GM12878 (cell line): ENCODE results near the gene PRODH. TPM values are rescaled to one million over a fixed set of nuclear protein-coding genes. Genes with fewer than 3 reads are reported as not detected.
"Not testable (repeated sequence)": the region's sequence is repeated elsewhere in the genome, so short reads cannot be mapped to it uniquely, and the experiment has no call there.

Experiments used
- ATAC-seq: fragments of 200-7000 bp; cut with Tn5 transposase; 3 replicates; pipeline ENCODE4 v1.9.1; 2020; ENCODE audit warnings: mild to moderate bottlenecking, moderate library complexity
- BruUV-seq: library from RNA; stranded (reverse); fragments of 400-500 nt; replicated peaks from 2 replicates; lab custom pipeline; 2021; lab: Mats Ljungman, UMichigan
- CTCF ChIA-PET: fragments of 300-600 bp; sonication (Branson Sonifier 250); formaldehyde crosslinking; extraction: SDS; loops from one replicate; lab custom pipeline; 2021; ENCODE audit warnings: inconsistent platforms; lab: Yijun Ruan, JAX
- POLR2A ChIA-PET: fragments of 350-600 bp; formaldehyde crosslinking; extraction: SDS; loops from one replicate; lab custom pipeline; 2021; ENCODE audit warnings: inconsistent platforms; lab: Charles Lee
- RAD21 ChIA-PET: fragments of 300-600 bp; sonication (Branson Sonifier 250); formaldehyde crosslinking; loops from one replicate; lab custom pipeline; 2023; ENCODE audit warnings: antibody characterized with exemption; ENCODE audit not compliant: unreplicated experiment; lab: Charles Lee
- SMC1A ChIA-PET: fragments of 300-600 bp; sonication (Branson Sonifier 250); formaldehyde crosslinking; loops from one replicate; lab custom pipeline; 2023; ENCODE audit not compliant: unreplicated experiment, uncharacterized antibody; lab: Charles Lee
- DNase-seq: peaks from one replicate; pipeline ENCODE4 v3.0.0-alpha.2; 2011; ENCODE audit warnings: low read depth, low spot score
- FAIRE-seq: peaks from 3 replicates; lab custom pipeline; 2011; peaks lifted over from hg19 to GRCh38; lab: Jason Lieb, UNC
- H2AFZ ChIP-seq: 2 replicates; pipeline ENCODE4 v1.6.0; 2011; ENCODE audit warnings: low read depth, low read length, control low read depth; ENCODE audit not compliant: control insufficient read depth
- H3K27ac ChIP-seq: 2 replicates; pipeline ENCODE4 v1.5.1; 2011; ENCODE audit warnings: control low read depth; ENCODE audit not compliant: control insufficient read depth, insufficient read depth
- H3K27me3 ChIP-seq, 2 experiments: replicated peaks in 1 of 2; 2 replicates each; pipeline versions ENCODE4 v1.6.0 to v1.6.1; 2011; ENCODE audit warnings: low read length in 1 of 2; ENCODE audit not compliant: control insufficient read depth in 2 of 2, insufficient read depth in 2 of 2
- H3K36me3 ChIP-seq, 2 experiments: 2 replicates each; pipeline ENCODE4 v1.5.1; 2011; ENCODE audit warnings: low read length in 1 of 2; ENCODE audit not compliant: control insufficient read depth in 2 of 2, insufficient read depth in 2 of 2
- H3K4me1 ChIP-seq: 2 replicates; pipeline ENCODE4 v1.6.1; 2011; ENCODE audit warnings: mild to moderate bottlenecking, low read length, moderate library complexity, mixed read lengths; ENCODE audit not compliant: control insufficient read depth, insufficient read depth
- H3K4me2 ChIP-seq: 2 replicates; pipeline ENCODE4 v1.6.0; 2011; ENCODE audit warnings: control low read depth; ENCODE audit not compliant: control insufficient read depth, insufficient read depth
- H3K4me3 ChIP-seq: fragments of 200-600 bp; sonication (generic); 2 replicates; pipeline ENCODE4 v1.5.1; 2016
- H3K79me2 ChIP-seq: 2 replicates; pipeline ENCODE4 v1.6.0; 2011; ENCODE audit warnings: low read length; ENCODE audit not compliant: control insufficient read depth, insufficient read depth
- H3K9ac ChIP-seq: 2 replicates; pipeline ENCODE4 v1.8.0; 2011; ENCODE audit warnings: low read length, control low read depth, mixed read lengths; ENCODE audit not compliant: control insufficient read depth, insufficient read depth
- H3K9me3 ChIP-seq: replicated peaks from 3 replicates; pipeline ENCODE4 v1.5.1; 2011; ENCODE audit warnings: mild to moderate bottlenecking, low read length; ENCODE audit not compliant: control insufficient read depth, insufficient read depth
- H4K20me1 ChIP-seq: 2 replicates; pipeline ENCODE4 v1.6.0; 2011; ENCODE audit not compliant: control insufficient read depth, insufficient read depth
- WGBS: methylation state at CpG from one replicate; pipeline ENCODE4 v1.1.6; 2016; ENCODE audit warnings: low lambda C conversion rate; ENCODE audit not compliant: insufficient replicate concordance, insufficient coverage; ENCODE audit errors: missing lambda C conversion rate; 5-methylcytosine and 5-hydroxymethylcytosine counted together
- in situ Hi-C: fragments of 300-500 bp; cut with MboI; formaldehyde crosslinking; loops from 9 replicates; pipeline ENCODE4 v1.14.3; 2018; ENCODE audit warnings: mixed read lengths
- intact Hi-C: fragments of 100-400 bp; cut with micrococcal nuclease; formaldehyde crosslinking; loops from one replicate; pipeline ENCODE4 v1.14.2; 2022; ENCODE audit not compliant: unreplicated experiment
- polyA plus RNA-seq, 11 experiments: library from polyadenylated mRNA; depleted of rRNA in 4 of 11; unstranded in 6 of 11; stranded (reverse) in 5 of 11; fragments of >200 nt; fragmentation: Nextera tagmentation in 4 of 11; fragmentation: Illumina TruSeq in 1 of 11; extraction: Ambion mirVana in 4 of 11; extraction: Trizol in 1 of 11; gene quantifications; 1 replicate in 1 of 11; 2 replicates in 10 of 11; pipeline versions ENCODE4 v1.2.1 to v1.2.3, GENCODE V29; 2011 to 2016; ENCODE audit warnings: inconsistent platforms in 2 of 11, missing spikeins in 2 of 11, low read depth in 1 of 11
- total RNA-seq, 4 experiments: library from RNA; depleted of rRNA in 3 of 4; stranded (reverse); fragments of >200 nt in 3 of 4; fragmentation: Illumina TruSeq in 1 of 4; extraction: Trizol in 1 of 4; gene quantifications; 2 replicates each; pipeline versions ENCODE4 v1.2.1 to v1.2.3, GENCODE V29; 2013 to 2021

Gene PRODH
- total and polyA plus RNA-seq, 10 of the 15 experiments (the other 5 are each of a cell fraction or from before 2014, with no cell fraction given), result 0.03 to 0.10 (median 0.07) TPM; not detected in 6

- FAIRE-seq, H3K9me3 ChIP-seq, SMC1A ChIA-PET, H3K36me3 ChIP-seq, ATAC-seq, H3K27ac ChIP-seq, H3K4me3 ChIP-seq, H2AFZ ChIP-seq, H3K4me1 ChIP-seq, H3K9ac ChIP-seq, DNase-seq, H3K4me2 ChIP-seq, H4K20me1 ChIP-seq, RAD21 ChIA-PET, in situ Hi-C loops, POLR2A ChIA-PET, BruUV-seq, intact Hi-C loops, H3K27me3 ChIP-seq, H3K79me2 ChIP-seq: not testable (repeated sequence)
- CTCF ChIA-PET, result interaction anchor here (0.7 kb wide), 1 partner anchor 156 kb away, joined by 3 read pairs; no protein-coding TSS in a partner anchor
- WGBS, result 13% methylated on average over 8 of the region's 8 CpGs
Observed at GRCh38 chr22:18961632-18962307, 25.7 kb upstream of the PRODH start.

DNA sequence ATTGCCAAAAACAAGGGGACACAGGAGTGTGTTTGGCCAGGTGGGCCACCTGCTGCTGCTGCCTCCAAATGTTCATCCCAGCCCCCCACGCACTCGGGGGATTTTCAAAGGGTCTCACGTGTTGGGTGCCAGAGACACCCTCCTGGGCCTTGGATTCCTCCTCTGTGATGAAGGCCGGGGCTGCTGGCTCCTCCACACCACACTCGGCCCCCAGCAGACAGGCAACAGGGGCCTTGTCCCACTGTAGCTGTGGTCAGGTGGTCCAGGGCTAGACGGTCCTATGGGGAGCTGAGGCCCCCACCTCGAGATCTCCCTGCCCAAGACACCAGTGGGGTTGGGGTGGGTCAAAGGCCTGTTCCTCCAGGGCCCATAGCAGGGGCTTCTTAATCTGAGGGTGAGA lies 25.1 kb upstream of the PRODH start:
- H3K4me1 ChIP-seq, H3K9ac ChIP-seq, H3K79me2 ChIP-seq, FAIRE-seq, H4K20me1 ChIP-seq, DNase-seq, SMC1A ChIA-PET, H3K27me3 ChIP-seq, intact Hi-C loops, H3K27ac ChIP-seq, POLR2A ChIA-PET, CTCF ChIA-PET, BruUV-seq, H3K36me3 ChIP-seq, ATAC-seq, H3K9me3 ChIP-seq, H3K4me3 ChIP-seq, RAD21 ChIA-PET, H2AFZ ChIP-seq, H3K4me2 ChIP-seq, in situ Hi-C loops: not testable (repeated sequence)
- WGBS, result 3% methylated on average over 5 of the region's 7 CpGs

DNA sequence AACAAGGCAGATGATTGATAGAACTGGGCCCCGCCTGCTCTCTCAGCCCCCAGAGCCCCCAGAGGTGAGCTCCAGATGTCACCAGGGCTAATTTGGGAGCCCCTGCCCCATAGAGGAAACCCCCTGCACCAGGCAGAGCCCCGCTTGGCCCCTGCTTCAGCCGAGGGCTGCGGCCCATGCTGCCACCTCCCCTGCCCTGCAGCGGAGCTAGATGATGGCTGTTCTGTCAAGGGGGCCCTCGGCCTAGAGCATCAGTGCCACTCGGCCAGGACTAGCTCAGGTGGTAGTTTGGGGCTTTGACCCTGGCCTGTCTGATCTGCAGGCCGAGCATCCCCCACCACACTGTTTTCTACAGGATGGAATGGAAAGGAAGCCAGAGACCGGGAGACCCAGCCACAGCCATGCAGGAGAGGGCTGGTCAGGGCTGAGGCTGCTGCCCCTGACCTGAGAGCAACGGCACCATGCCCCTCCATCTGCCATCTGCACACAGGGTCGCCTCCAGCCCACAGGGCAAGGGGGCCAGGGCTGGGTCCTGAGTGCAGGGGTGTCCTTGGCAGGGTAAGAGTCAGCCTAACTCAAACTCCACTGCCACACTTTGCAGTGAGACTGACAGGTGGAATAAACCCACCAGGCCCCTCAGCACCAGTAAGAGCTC lies 24.2 kb upstream of the PRODH start:
- intact Hi-C loops, in situ Hi-C loops, H3K4me3 ChIP-seq, POLR2A ChIA-PET, SMC1A ChIA-PET, BruUV-seq, ATAC-seq, H3K4me1 ChIP-seq, H3K9ac ChIP-seq, H3K27ac ChIP-seq, CTCF ChIA-PET, H3K27me3 ChIP-seq, H2AFZ ChIP-seq, H3K36me3 ChIP-seq, H3K4me2 ChIP-seq, H3K79me2 ChIP-seq, DNase-seq, H3K9me3 ChIP-seq, RAD21 ChIA-PET, H4K20me1 ChIP-seq, FAIRE-seq: not testable (repeated sequence)
- WGBS, result 26% methylated on average over 10 of the region's 11 CpGs

DNA sequence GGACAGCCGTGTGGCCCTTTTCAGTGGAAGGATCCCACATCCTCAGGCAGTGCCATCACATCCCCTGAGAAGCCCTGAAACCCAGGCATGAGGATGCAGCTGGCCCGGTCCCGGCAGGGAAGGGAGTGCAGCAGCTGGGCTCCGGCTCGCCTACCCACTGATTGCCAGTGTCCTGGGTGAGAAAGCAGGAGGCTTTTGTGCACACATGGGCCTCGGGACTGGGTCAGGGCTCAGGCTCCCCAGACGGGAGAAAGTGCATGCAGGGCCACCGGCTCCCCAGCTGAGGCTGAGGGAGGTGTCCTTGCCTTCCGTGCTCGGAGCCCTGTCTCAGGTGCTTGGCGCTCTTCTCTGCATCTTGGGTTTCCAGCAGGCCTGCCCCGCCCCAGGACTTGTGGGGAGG lies 23.6 kb upstream of the PRODH start:
- ATAC-seq, H3K4me3 ChIP-seq, H4K20me1 ChIP-seq, SMC1A ChIA-PET, H3K4me2 ChIP-seq, H2AFZ ChIP-seq, BruUV-seq, in situ Hi-C loops, H3K36me3 ChIP-seq, H3K27ac ChIP-seq, intact Hi-C loops, H3K9ac ChIP-seq, FAIRE-seq, CTCF ChIA-PET, H3K79me2 ChIP-seq, H3K27me3 ChIP-seq, DNase-seq, H3K4me1 ChIP-seq, RAD21 ChIA-PET, POLR2A ChIA-PET, H3K9me3 ChIP-seq: not testable (repeated sequence)
- WGBS, result 32% methylated on average over 5 of the region's 12 CpGs
